Activated CD4-positive, CD25-positive, alpha-beta regulatory T cell treated with anti-CD3 and anti-CD28 coated beads, Interleukin-2, amount 50 U/mL, for 72 hours (primary cell): ENCODE measurements around the gene SRSF7.

Source experiments
- DNase-seq: peaks from one replicate; pipeline ENCODE4 v3.0.0; 2021

Gene SRSF7

GRCh38 chr2:38698467-38699003, 52.6 kb downstream of the SRSF7 start:
- no peak for DNase-seq

- no peak for DNase-seq
Measured at GRCh38 chr2:38697116-38697840, 53.9 kb downstream of the SRSF7 start.
